NCI-H1105 treated with DMSO at 0.1 percent for 48 hours (cell line): ENCODE results near the gene FOSB.
"Not testable (repeated sequence)": the region's sequence is repeated elsewhere in the genome, so short reads cannot be mapped to it uniquely, and the experiment has no call there.

Experiments
- DNase-seq: peaks from one replicate; lab custom pipeline; 2025; lab: John Stamatoyannopoulos, UW

FOSB gene

GRCh38 chr19:45467456-45468158, at the start of gene FOSB:
TSS of gene FOSB (plus strand) at chr19:45467996. CDS start at chr19:45468587, 591 bp downstream.
- DNase-seq, result peak; percentile 91

GRCh38 chr19:45418802-45419201, 49.0 kb upstream of the FOSB start:
- DNase-seq, result no peak

GRCh38 chr19:45419396-45419795, 48.4 kb upstream of the FOSB start:
- no peak for DNase-seq

- DNase-seq, result no peak
Measured at GRCh38 chr19:45419895-45420294, 47.9 kb upstream of the FOSB start.

- no peak for DNase-seq
Measured at GRCh38 chr19:45420356-45420755, 47.4 kb upstream of the FOSB start.

GRCh38 chr19:45420871-45421270, 46.9 kb upstream of the FOSB start:
- DNase-seq, result no peak

GRCh38 chr19:45421947-45422498, 45.8 kb upstream of the FOSB start:
- DNase-seq, result no peak

- no peak for DNase-seq
Measured at GRCh38 chr19:45423033-45423588, 44.7 kb upstream of the FOSB start.

- peak; percentile 97 for DNase-seq
Measured at GRCh38 chr19:45423589-45424190, 44.1 kb upstream of the FOSB start, which contains the start of gene ERCC1. TSS of gene ERCC1 (minus strand) at chr19:45423917. CDS start at chr19:45423374, 543 bp downstream.

- peak; percentile 29 for DNase-seq
Measured at GRCh38 chr19:45424191-45425058, 43.4 kb upstream of the FOSB start.

GRCh38 chr19:45428384-45429231, 39.2 kb upstream of the FOSB start:
- DNase-seq, result no peak

GRCh38 chr19:45429896-45430295, 37.9 kb upstream of the FOSB start:
- not testable (repeated sequence) for DNase-seq

GRCh38 chr19:45431008-45431407, 36.8 kb upstream of the FOSB start:
- DNase-seq, result not testable (repeated sequence)

- not testable (repeated sequence) for DNase-seq
Measured at GRCh38 chr19:45432543-45432942, 35.3 kb upstream of the FOSB start.

- DNase-seq, result no peak
Measured at GRCh38 chr19:45437328-45437727, 30.5 kb upstream of the FOSB start.

GRCh38 chr19:45439190-45439568, 28.6 kb upstream of the FOSB start:
- no peak for DNase-seq

GRCh38 chr19:45439569-45440258, 28.1 kb upstream of the FOSB start:
- peak; percentile 77 for DNase-seq

- no peak for DNase-seq
Measured at GRCh38 chr19:45440259-45440638, 27.5 kb upstream of the FOSB start.

- no peak for DNase-seq
Measured at GRCh38 chr19:45440873-45441654, 26.7 kb upstream of the FOSB start.

GRCh38 chr19:45442408-45442777, 25.4 kb upstream of the FOSB start:
- no peak for DNase-seq
